ENCODE data around the gene DNAJB2.

The DNAJB2 gene

DNA sequence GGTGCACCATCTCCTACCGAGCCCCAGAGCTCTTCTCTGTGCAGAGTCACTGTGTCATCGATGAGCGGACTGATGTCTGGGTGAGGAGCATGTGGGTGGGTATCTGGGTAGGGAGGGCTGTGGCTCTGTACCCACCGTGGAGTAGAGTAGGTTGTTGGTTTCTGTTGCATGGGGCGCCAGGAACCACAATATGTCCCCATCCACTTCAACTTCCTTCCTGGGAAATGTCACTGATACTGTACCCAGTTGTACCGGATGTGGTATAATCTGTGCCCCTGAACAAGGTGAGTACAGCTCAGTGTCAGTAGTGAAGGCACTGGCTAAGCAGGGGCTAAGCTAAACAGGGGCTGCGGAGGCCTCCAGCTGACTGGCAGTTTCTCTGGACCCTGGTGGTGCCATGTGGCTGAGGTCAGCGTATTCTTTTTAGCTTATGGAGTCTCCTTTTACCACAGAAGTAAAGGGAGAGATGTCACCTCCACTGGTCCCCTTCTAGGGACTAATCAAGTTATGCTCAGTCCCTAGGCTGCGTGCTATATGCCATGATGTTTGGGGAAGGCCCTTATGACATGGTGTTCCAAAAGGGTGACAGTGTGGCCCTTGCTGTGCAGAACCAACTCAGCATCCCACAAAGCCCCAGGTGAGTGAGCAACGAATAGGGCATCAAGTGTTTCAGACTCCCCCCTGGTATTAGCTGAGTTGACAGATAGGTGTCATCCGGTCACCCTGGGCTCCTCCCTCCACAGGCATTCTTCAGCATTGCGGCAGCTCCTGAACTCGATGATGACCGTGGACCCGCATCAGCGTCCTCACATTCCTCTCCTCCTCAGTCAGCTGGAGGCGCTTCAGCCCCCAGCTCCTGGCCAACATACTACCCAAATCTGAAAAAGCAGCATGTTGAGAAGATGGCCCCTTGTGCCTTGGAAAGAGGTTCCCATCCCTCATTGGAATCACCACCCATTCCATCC, 31.2 kb upstream of the DNAJB2 start:
- Histone ChIP-seq H3K4me3 (no peak overlapping the region), H3K4me1 (peaks cover 84% of the 10 kb centered on the region), H3K9ac (no peak overlapping the region), H3K36me3 (peaks cover 18% of the 10 kb centered on the region; the same call in 1 of the 2 replicates), H3K9me3 (no peaks in the 10 kb centered on the region), H3K27me3 (peaks cover 11% of the 10 kb centered on the region; the same call in 1 of the 2 replicates), H3K4me2 (peak overlapping the region; percentile 98), H4K20me1 (0 out of 2 replicates have a peak, but pooled peaks cover 5% of the 10 kb centered on the region), H3K27ac (no peak overlapping the region; the same call in 1 of the 2 replicates)
- TF ChIP-seq Cebpa-rat (IDR thresholded peaks at IDR 0.05) = no peak

- Histone ChIP-seq H3K4me3 (peak overlapping the region; percentile 48; the same call in 1 of the 2 replicates), H3K27ac (peak overlapping the region; percentile 69), H3K9me3 (no peaks in the 10 kb centered on the region), H3K4me2 (peak overlapping the region; percentile 98), H3K9ac (peak overlapping the region; percentile 46), H4K20me1 (0 out of 2 replicates have a peak, but pooled peaks cover 5% of the 10 kb centered on the region), H3K27me3 (peaks cover 16% of the 10 kb centered on the region; the same call in 1 of the 2 replicates), H3K36me3 (peaks cover 18% of the 10 kb centered on the region; the same call in 1 of the 2 replicates), H3K4me1 (peaks cover 93% of the 10 kb centered on the region)
- TF ChIP-seq Cebpa-rat (IDR thresholded peaks at IDR 0.05) = no peak
Observed at GRCh38 chr2:219248845-219249202, 30.3 kb upstream of the DNAJB2 start.

DNA sequence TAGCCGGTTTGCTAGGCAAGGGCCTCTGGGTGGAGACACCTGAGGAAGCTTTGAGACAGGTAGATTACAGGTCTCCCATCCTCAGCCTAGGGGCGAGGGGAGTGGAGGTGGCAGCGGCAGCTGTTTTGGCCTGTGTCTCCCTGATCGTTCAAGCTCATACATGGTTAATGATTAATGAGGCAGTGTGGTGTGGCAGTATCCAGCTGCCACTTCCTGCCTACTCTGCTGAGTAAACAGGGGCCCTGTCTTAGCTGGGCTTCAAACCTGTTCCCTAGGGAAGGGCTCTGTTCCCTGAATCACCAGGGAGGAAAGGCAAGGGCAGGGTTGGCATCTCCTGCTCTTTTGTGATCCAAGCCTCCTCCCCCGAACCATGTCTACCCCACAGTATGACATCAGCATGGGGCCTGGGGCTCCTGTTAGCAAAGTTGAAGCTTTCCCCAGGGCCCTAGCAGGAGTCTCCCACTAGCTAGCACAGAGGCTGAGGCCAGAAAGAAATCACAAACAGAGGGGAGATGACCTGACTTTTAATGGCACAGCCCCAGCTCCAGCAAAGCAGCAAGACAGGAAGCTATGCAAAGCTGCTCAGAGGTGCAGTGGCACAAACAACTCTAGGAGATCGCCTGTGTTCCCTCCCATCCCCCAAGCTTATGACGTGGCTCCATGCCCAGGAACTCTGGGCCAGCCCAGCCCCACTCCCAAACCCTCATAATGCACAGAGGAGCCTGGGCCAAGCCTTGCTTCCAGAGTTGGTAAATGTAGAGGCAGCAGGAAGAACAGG, 29.8 kb upstream of the DNAJB2 start:
- H3K4me2 ChIP-seq = peak overlapping the region; percentile 98
- peak overlapping the region; percentile 48 for H3K4me3 ChIP-seq
- H3K36me3 ChIP-seq = peaks cover 18% of the 10 kb centered on the region; the same call in 1 of the 2 replicates

GRCh38 chr2:219250049-219250781, 29.0 kb upstream of the DNAJB2 start:
- Histone ChIP-seq H4K20me1 (0 out of 2 replicates have a peak, but pooled peaks cover 5% of the 10 kb centered on the region), H3K9ac (peak overlapping the region; percentile 46), H3K4me3 (peak overlapping the region; percentile 48), H3K27ac (peak overlapping the region; percentile 69), H3K9me3 (no peaks in the 10 kb centered on the region), H3K4me2 (peak overlapping the region; percentile 98), H3K27me3 (peaks cover 16% of the 10 kb centered on the region; the same call in 1 of the 2 replicates), H3K4me1 (peaks cover 97% of the 10 kb centered on the region), H3K36me3 (peaks cover 18% of the 10 kb centered on the region; the same call in 1 of the 2 replicates)
- no peak for TF ChIP-seq Cebpa-rat (IDR thresholded peaks at IDR 0.05)

More for the DNA sequence above, 29.8 kb upstream of the DNAJB2 start:
- TF ChIP-seq Cebpa-rat (IDR thresholded peaks at IDR 0.05) = no peak
- H3K27ac ChIP-seq = peak overlapping the region; percentile 69
- 0 out of 2 replicates have a peak, but pooled peaks cover 5% of the 10 kb centered on the region for H4K20me1 ChIP-seq
- peaks cover 16% of the 10 kb centered on the region; the same call in 1 of the 2 replicates for H3K27me3 ChIP-seq
- no peaks in the 10 kb centered on the region for H3K9me3 ChIP-seq
- H3K4me1 ChIP-seq = peaks cover 95% of the 10 kb centered on the region
- peak overlapping the region; percentile 46 for H3K9ac ChIP-seq

DNA sequence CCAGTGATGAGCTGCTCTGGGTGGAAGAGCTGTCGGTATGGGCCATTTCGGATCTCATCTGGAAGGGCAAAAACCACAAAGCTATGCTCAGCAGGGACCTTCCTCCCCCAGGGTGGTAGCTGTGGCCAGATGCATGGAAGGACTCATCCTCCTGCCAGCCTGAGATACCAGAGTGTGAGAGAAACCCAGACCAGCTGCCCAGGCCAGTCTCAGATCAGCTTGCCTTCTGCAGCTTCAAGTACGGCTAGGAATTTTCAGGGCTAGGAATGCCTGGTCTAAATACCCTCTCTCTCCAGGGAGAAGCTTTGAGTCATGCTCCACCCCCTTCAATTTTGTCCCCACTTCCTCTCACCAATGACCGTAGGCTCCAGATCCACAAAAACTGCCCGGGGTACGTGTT, 27.5 kb upstream of the DNAJB2 start:
- Histone ChIP-seq H3K4me2 (peak overlapping the region; percentile 98), H3K4me1 (peaks cover 87% of the 10 kb centered on the region), H3K27ac (no peak overlapping the region), H3K4me3 (no peak overlapping the region), H3K9ac (no peak overlapping the region), H3K36me3 (peaks cover 18% of the 10 kb centered on the region; the same call in 1 of the 2 replicates), H3K27me3 (peaks cover 16% of the 10 kb centered on the region; the same call in 1 of the 2 replicates), H3K9me3 (no peaks in the 10 kb centered on the region), H4K20me1 (0 out of 2 replicates have a peak, but pooled peaks cover 5% of the 10 kb centered on the region)
- TF ChIP-seq Cebpa-rat (IDR thresholded peaks at IDR 0.05) = no peak

- no peaks in the 10 kb centered on the region for H3K9me3 ChIP-seq
- 0 out of 2 replicates have a peak, but pooled peaks cover 5% of the 10 kb centered on the region for H4K20me1 ChIP-seq
- TF ChIP-seq Cebpa-rat (IDR thresholded peaks at IDR 0.05) = no peak
- H3K36me3 ChIP-seq = peaks cover 17% of the 10 kb centered on the region; the same call in 1 of the 2 replicates
- H3K4me3 ChIP-seq = peak overlapping the region; percentile 71
- peak overlapping the region; percentile 71; the same call in 1 of the 2 replicates for H3K9ac ChIP-seq
- peaks cover 83% of the 10 kb centered on the region for H3K4me1 ChIP-seq
- H3K4me2 ChIP-seq = peak overlapping the region; percentile 98
- peaks cover 16% of the 10 kb centered on the region; the same call in 1 of the 2 replicates for H3K27me3 ChIP-seq
- H3K27ac ChIP-seq = no peak overlapping the region
Observed at GRCh38 chr2:219252084-219252483, 27.1 kb upstream of the DNAJB2 start.

DNA sequence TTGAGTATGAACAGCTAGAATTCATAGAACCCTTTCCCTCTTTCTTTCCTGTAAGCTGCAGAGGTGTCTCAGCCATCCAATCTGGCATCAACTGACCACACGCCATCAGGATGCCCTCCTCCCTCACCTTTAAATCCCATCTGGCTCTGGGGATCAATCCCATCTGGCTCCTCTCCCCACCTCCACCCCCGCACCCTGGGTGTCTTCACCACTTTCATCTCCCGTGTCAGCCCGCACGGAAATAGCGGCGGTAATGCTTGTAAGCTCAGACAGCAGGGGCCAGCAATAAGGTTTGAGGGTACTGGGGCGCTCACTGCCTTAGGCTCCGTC, 26.6 kb upstream of the DNAJB2 start:
- Histone ChIP-seq H3K4me1 (peaks cover 78% of the 10 kb centered on the region), H3K9me3 (no peaks in the 10 kb centered on the region), H3K27me3 (peaks cover 16% of the 10 kb centered on the region; the same call in 1 of the 2 replicates), H3K4me3 (peak overlapping the region; percentile 71), H3K27ac (peak overlapping the region; percentile 67; the same call in 1 of the 2 replicates), H3K36me3 (peaks cover 14% of the 10 kb centered on the region; the same call in 1 of the 2 replicates), H4K20me1 (0 out of 2 replicates have a peak, but pooled peaks cover 5% of the 10 kb centered on the region), H3K9ac (peak overlapping the region; percentile 71), H3K4me2 (peak overlapping the region; percentile 98)
- no peak for TF ChIP-seq Cebpa-rat (IDR thresholded peaks at IDR 0.05)

DNA sequence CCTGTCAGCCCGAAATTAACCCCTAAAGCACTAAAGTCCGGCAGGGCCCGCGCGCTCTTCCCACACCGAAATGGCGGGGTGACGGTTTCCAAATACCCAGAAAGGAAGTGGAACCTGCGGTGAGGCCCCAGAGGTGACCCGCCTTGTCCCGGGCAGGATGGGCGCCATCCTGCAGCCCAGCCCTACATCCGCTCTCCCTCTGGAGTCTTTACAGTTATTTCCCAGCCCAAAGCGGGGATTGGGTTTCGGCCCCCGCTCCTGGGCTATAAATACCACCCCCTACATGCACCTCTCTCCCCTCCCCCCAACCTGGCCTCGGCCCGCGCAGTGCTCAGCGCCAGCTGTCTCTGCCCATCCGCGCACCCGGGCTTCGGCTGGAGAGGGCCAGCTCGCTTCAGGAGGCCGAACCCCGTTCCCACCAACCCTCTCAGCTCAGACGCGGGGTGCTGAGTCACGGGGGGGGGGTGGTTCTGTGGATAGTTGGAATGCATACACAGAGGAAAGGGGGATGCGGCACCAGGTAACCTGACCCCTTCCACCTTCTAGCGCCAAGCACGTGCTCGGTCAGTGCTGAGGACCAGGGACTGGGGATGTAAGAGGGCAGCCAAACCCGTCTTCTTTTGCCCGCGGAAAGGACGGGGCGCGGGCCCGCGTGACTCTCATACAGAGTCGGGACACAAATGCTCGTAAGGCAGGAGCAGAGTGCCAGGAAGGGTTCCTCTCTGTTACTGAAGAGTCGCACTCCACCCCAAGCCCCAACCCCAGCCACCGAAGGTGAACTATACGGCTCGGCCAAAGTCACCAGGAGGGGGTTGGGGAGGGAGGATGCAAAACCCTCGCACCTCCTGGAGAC, 26.0 kb upstream of the DNAJB2 start, which contains the start of gene TUBA4B:
TUBA4B (plus strand) TSS at position 344 of the 853 bp plus-strand sequence; CDS start at position 509, 165 bp downstream.
- H3K4me3 ChIP-seq = peak within 1 kb of the TSS; percentile 71
- peak within 1 kb of the TSS; percentile 98 for H3K4me2 ChIP-seq
- TF ChIP-seq Cebpa-rat (IDR thresholded peaks at IDR 0.05) = no peak
- peaks cover 72% of the 10 kb centered on the region for H3K4me1 ChIP-seq
- H3K27ac ChIP-seq = peak within 1 kb of the TSS; percentile 67
- H4K20me1 ChIP-seq = 0 out of 2 replicates have a peak, but pooled peaks cover 5% of the 10 kb centered on the region
- H3K9me3 ChIP-seq = no peaks in the 10 kb centered on the region
- H3K9ac ChIP-seq = peak within 1 kb of the TSS; percentile 71
- H3K36me3 ChIP-seq = peaks cover 13% of the 10 kb centered on the region; the same call in 1 of the 2 replicates
- peaks cover 16% of the 10 kb centered on the region; the same call in 1 of the 2 replicates for H3K27me3 ChIP-seq
